ENCODE results near the gene EPB41L2. TPM values are rescaled to one million over a fixed set of nuclear protein-coding genes. Genes with fewer than 3 reads are reported as not detected.

The EPB41L2 gene
- total and polyA plus RNA-seq, 2 experiments from 2014 or later: 23.2 to 31.3 TPM

DNA sequence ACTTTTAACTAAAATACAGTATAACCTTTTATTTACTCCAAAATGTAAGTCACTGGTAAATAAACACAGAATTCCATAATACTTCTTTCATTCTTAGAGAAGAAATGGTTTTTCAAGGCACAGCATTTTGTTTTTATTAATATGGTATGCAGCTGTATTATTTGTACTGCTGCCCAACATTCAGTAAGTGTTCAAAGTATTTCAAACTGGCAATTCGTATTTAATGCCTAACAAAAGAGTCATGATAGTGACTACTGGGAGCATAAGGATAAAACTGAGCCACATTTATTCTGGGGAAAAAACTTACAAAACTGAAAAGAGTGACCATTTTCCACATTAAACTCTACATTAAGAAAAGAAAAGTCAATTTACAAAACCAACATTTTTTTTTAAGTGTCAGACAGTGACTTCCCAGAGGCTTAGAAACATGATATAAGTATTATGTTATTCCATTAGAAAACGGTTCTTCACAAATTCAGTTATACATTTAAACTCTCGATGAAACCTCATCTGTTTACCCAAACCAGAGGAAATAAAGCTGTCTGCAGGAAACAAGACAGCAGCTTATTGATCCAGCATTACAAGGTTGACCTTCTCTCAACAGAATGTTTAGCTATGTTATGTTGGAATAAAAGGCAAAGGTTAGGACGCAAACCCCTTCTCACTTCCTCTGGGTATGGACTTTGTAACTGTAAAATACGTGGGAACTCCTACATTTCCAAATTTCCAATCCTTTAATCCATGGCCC is 24.3 kb downstream of the EPB41L2 start:
- Histone ChIP-seq H3K9me3 (ENCODE audit: low read depth) (no peaks in the 10 kb centered on the region), H3K27me3 (replicated peaks; ENCODE audit: insufficient read depth) (no peaks in the 10 kb centered on the region), H4K20me1 (ENCODE audit: insufficient read depth) (no peaks in the 10 kb centered on the region), H3K4me1 (ENCODE audit: insufficient read depth) (peaks cover 50% of the 10 kb centered on the region), H3K27ac (peak overlapping the region; percentile 37), H3K4me3 (peak overlapping the region; percentile 25), H3F3A (ENCODE audit: insufficient read depth) (peaks cover 37% of the 10 kb centered on the region), H3K79me2 (ENCODE audit: insufficient read depth) (peaks cover 75% of the 10 kb centered on the region), H3K4me2 (ENCODE audit: unreplicated experiment) (peak overlapping the region; percentile 66), H2AFZ (peak overlapping the region; percentile 12; the same call in 1 of the 2 replicates), H3K36me3 (ENCODE audit: low read depth) (no peaks in the 10 kb centered on the region), H3K9ac (peak overlapping the region; percentile 24; the same call in 1 of the 2 replicates), H3K9me2 (ENCODE audit: insufficient read depth) (no peaks in the 10 kb centered on the region)
- peak; percentile 74 for DNase-seq
- in situ Hi-C loops (cut with MboI): no loop called here
- 41 to 46% methylated on average over 5 of the region's 5 CpGs for WGBS, 2 experiments (ENCODE audit: low coverage in 1 of 2, low lambda C conversion rate in 2 of 2, missing lambda C conversion rate in 2 of 2)
- TF ChIP-seq EZH2phosphoT487 (IDR thresholded peaks at IDR 0.05; ENCODE audit: insufficient read depth, low read depth) (no peak), EZH2 (IDR thresholded peaks at IDR 0.05; ENCODE audit: insufficient read depth, poor library complexity, severe bottlenecking) (no peak)

DNA sequence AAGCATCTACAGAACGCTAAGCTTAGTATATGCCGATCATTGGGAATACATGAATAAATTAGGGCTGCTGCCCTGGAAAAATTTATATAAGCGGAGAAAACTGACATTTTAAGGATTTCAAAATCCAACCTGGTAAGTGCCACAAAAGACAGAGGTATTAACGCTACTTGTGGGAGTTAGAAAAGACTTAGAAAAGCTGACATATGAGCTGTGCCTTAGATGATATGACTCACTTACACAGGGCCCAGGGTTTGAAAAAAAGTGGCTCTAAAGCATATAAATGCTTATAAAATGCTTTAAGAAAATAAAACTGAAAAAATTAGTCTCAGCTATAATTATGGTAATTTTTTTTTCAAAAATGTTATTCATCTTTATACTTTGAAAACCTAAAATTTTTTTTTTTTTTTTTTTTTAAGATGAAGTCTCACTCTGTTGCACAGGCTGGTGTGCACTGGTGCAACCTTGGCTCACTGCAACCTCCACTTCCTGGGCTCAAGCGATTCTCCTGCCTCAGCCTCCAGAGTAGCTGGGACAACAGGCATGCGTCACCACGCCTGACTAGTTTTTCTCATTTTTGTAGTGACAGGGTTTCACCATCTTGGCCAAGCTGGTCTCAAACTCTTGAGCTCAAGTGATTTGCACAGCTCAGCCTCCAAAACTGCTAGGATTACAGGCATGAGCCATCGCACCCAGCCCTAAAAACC is 25.7 kb downstream of the EPB41L2 start:
- H3K9me3 ChIP-seq (ENCODE audit: low read depth): no peaks in the 10 kb centered on the region
- H3K4me1 ChIP-seq (ENCODE audit: insufficient read depth): peaks cover 43% of the 10 kb centered on the region
- H3K4me3 ChIP-seq: no peak overlapping the region
- H3K27me3 ChIP-seq (replicated peaks; ENCODE audit: insufficient read depth): no peaks in the 10 kb centered on the region
- H3K9ac ChIP-seq: no peak overlapping the region
- H3K79me2 ChIP-seq (ENCODE audit: insufficient read depth): peaks cover 78% of the 10 kb centered on the region
- in situ Hi-C loops (cut with MboI): no loop called here
- WGBS, 2 experiments (ENCODE audit: low coverage in 1 of 2, low lambda C conversion rate in 2 of 2, missing lambda C conversion rate in 2 of 2): 80 to 81% methylated on average over 8 of the region's 8 CpGs
- H3K4me2 ChIP-seq (ENCODE audit: unreplicated experiment): peak overlapping the region; percentile 3
- no peak for TF ChIP-seq EZH2 (IDR thresholded peaks at IDR 0.05; ENCODE audit: insufficient read depth, poor library complexity, severe bottlenecking)
- TF ChIP-seq EZH2phosphoT487 (IDR thresholded peaks at IDR 0.05; ENCODE audit: insufficient read depth, low read depth): no peak
- H3K27ac ChIP-seq: no peak overlapping the region
- H3K36me3 ChIP-seq (ENCODE audit: low read depth): no peaks in the 10 kb centered on the region
- no peak for DNase-seq
- no peaks in the 10 kb centered on the region for H4K20me1 ChIP-seq (ENCODE audit: insufficient read depth)
- H3F3A ChIP-seq (ENCODE audit: insufficient read depth): peaks cover 31% of the 10 kb centered on the region
- no peaks in the 10 kb centered on the region for H3K9me2 ChIP-seq (ENCODE audit: insufficient read depth)
- H2AFZ ChIP-seq: no peak overlapping the region

DNA sequence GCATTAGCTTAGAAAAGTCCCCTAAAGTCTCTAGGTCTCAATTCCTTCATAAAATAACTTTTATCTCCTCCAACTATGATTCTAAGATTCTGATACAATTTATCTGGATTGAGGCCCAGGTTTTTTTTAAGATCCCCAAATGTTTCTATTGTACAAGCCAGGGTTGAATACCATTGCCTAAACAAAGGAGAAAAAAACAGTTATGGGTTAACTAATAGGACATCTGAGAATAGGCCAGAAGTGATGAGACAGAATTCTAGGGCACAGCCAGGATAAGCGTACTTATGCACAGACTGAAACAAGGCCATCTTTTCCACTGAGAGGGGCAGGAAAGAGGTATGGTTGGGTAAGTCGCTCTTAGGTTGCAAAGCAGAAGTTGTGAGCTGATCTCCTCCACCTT is 26.4 kb downstream of the EPB41L2 start:
- no peak overlapping the region for H2AFZ ChIP-seq
- no peak overlapping the region for H3K27ac ChIP-seq
- H3K9me3 ChIP-seq (ENCODE audit: low read depth): no peaks in the 10 kb centered on the region
- peaks cover 35% of the 10 kb centered on the region for H3K4me1 ChIP-seq (ENCODE audit: insufficient read depth)
- H3K4me2 ChIP-seq (ENCODE audit: unreplicated experiment): no peak overlapping the region
- no peak for DNase-seq
- H4K20me1 ChIP-seq (ENCODE audit: insufficient read depth): no peaks in the 10 kb centered on the region
- no peaks in the 10 kb centered on the region for H3K36me3 ChIP-seq (ENCODE audit: low read depth)
- in situ Hi-C loops (cut with MboI): no loop called here
- H3K9ac ChIP-seq: no peak overlapping the region
- no peaks in the 10 kb centered on the region for H3K27me3 ChIP-seq (replicated peaks; ENCODE audit: insufficient read depth)
- no peaks in the 10 kb centered on the region for H3K9me2 ChIP-seq (ENCODE audit: insufficient read depth)
- 99 to 100% methylated on average over 2 of the region's 2 CpGs for WGBS, 2 experiments (ENCODE audit: low coverage in 1 of 2, low lambda C conversion rate in 2 of 2, missing lambda C conversion rate in 2 of 2)
- no peak for TF ChIP-seq EZH2 (IDR thresholded peaks at IDR 0.05; ENCODE audit: insufficient read depth, poor library complexity, severe bottlenecking)
- H3K79me2 ChIP-seq (ENCODE audit: insufficient read depth): peaks cover 79% of the 10 kb centered on the region
- peaks cover 24% of the 10 kb centered on the region for H3F3A ChIP-seq (ENCODE audit: insufficient read depth)
- H3K4me3 ChIP-seq: no peak overlapping the region

DNA sequence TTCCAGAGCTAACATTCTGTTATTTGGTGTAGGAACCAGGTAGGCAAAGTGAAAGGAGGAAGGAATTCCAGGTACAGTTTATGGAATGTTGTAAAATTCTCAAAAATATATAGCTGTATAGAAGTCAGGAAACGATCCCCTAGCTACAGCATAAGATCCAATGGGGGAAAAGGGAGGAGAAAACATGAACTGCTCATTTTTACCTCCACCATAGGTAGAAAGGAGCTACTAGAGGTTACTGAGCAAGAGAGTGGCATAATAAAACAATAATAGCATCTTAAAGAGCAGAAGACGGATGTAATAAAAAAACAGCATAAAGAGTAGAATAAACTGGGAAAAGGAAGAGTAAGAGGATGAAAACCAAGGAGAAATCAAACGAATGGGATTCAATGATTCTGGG is 26.9 kb downstream of the EPB41L2 start:
- no peak overlapping the region for H3K4me2 ChIP-seq (ENCODE audit: unreplicated experiment)
- no peaks in the 10 kb centered on the region for H4K20me1 ChIP-seq (ENCODE audit: insufficient read depth)
- no peak overlapping the region for H3K4me3 ChIP-seq
- no peak overlapping the region for H3K9ac ChIP-seq
- H3K27ac ChIP-seq: no peak overlapping the region
- no peaks in the 10 kb centered on the region for H3K27me3 ChIP-seq (replicated peaks; ENCODE audit: insufficient read depth)
- H3K9me2 ChIP-seq (ENCODE audit: insufficient read depth): no peaks in the 10 kb centered on the region
- no peaks in the 10 kb centered on the region for H3K9me3 ChIP-seq (ENCODE audit: low read depth)
- WGBS, 2 experiments (ENCODE audit: low coverage in 1 of 2, low lambda C conversion rate in 2 of 2, missing lambda C conversion rate in 2 of 2): 77 to 80% methylated on average over 3 of the region's 3 CpGs
- H3K36me3 ChIP-seq (ENCODE audit: low read depth): no peaks in the 10 kb centered on the region
- DNase-seq: no peak
- H3F3A ChIP-seq (ENCODE audit: insufficient read depth): peaks cover 21% of the 10 kb centered on the region
- in situ Hi-C loops (cut with MboI): no loop called here
- no peak overlapping the region for H2AFZ ChIP-seq
- peaks cover 31% of the 10 kb centered on the region for H3K4me1 ChIP-seq (ENCODE audit: insufficient read depth)
- H3K79me2 ChIP-seq (ENCODE audit: insufficient read depth): peaks cover 79% of the 10 kb centered on the region
- TF ChIP-seq EZH2 (IDR thresholded peaks at IDR 0.05; ENCODE audit: insufficient read depth, poor library complexity, severe bottlenecking): no peak
- TF ChIP-seq EZH2phosphoT487 (IDR thresholded peaks at IDR 0.05; ENCODE audit: insufficient read depth, low read depth): no peak
